GM11168 (cell line): ENCODE results near the gene RPS6KC1.
"Not testable (repeated sequence)": the region's sequence is repeated elsewhere in the genome, so short reads cannot be mapped to it uniquely, and the experiment has no call there.

Experiments
- in situ Hi-C: fragments of 300-500 bp; cut with MboI; formaldehyde crosslinking; loops from one replicate; pipeline ENCODE4 v1.12.0; 2022; ENCODE audit warnings: low sequenced_read_pairs; ENCODE audit not compliant: unreplicated experiment

RPS6KC1 gene

DNA sequence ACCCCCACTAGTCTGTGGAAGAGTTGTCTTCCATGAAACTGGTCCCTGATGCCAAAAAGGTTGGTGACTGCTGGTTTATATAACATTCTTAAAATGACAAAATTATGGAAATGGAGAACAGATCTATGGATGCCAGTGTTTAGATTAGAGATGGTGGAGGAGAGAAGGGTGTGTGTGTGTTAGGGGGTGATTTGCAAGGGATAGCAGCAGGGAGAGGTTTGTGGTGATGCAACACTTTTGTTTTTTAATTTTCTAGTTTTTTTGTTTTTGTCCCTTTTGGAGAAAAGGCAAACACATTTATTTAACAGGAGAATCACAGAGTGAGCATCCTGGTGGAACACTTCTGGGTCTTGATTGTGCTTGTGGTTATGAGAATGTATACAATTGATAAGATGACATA, 143.8 kb downstream of the RPS6KC1 start:
- in situ Hi-C loops, result no loop called here

DNA sequence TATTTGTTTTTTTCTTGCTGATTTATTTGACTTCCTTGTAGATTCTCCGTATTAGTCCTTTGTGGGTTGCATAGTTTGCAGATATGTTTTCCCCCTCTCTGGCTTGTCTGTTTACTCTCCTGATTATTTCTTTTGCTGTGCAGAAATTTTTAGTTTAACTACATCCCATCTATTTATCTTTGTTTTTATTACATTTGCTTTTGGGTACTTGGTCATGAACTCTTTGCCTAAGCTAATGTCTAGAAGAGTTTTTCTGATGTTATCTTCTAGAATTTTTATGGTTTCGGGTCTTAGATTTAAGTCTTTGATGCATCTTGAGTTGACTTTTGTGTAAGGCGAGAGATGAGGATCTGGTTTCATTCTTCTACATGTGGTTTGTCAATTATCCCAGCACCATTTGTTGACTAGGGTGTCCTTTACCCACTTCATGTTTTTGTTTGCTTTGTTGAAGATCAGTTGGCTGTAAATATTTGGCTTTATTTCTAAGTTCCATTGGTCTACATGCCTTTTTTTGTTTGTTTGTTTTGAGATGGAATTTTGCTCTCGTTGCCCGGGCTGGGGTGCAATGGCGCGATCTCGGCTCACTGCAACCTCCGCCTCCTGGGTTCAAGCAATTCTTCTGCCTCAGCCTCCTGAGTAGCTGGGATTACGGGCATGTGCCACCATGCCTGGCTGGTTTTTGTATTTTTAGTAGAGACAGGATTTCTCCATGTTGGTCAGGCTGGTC, 145.4 kb downstream of the RPS6KC1 start:
- in situ Hi-C loops, result not testable (repeated sequence)

DNA sequence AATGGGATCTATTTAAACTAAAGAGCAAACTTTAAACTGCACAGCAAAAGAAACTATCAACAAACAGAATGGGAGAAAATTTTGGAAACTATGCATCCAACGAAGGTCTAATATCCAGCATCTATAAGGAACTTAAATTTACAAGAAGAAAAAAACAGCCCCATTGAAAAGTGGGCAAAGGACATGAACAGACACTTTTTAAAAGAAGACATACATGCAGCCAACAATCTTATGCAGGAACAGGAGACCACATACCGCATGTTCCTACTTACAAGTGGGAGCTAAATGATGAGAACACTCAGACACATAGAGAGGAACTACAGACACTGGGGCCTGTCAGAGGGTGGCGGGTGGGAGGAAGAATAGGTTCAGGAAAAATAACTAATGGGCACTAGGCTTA, 149.6 kb downstream of the RPS6KC1 start:
- in situ Hi-C loops, result no loop called here

DNA sequence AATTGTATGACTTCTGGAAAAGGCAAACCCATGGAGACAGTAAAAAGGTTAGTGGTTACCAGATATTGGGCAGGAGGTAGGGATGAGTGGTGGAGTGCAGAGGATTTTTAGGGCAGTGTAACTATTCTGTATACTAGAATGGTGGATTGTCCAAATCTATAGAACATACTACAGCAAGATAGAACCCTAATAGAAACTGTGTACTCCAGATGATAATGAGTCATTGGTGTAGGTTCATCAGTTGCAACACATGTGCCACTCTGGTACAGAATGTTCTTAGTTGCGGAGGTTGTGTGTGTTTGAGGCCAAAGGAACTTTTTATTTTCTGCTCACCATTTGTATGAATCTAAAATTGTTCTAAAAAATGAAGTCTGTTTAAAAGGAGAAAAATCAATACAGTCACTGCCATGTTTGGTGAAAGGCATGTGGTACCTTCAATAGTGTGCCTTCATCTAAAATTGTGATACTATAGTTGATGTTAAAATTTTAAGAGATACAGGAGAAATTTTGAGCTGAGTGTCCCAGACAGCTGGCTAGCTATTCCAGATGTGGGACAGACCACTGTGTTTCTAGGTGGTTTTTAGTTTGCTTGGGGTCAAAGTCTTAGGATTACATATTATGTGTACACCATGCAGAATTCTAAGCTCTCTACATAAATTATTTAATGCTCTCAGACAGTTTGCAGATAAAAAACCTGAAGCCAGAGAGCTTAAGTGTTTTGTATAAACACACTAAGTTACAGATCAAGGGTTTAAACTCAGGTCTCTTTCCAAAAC, 150.5 kb downstream of the RPS6KC1 start:
- in situ Hi-C loops, result no loop called here

DNA sequence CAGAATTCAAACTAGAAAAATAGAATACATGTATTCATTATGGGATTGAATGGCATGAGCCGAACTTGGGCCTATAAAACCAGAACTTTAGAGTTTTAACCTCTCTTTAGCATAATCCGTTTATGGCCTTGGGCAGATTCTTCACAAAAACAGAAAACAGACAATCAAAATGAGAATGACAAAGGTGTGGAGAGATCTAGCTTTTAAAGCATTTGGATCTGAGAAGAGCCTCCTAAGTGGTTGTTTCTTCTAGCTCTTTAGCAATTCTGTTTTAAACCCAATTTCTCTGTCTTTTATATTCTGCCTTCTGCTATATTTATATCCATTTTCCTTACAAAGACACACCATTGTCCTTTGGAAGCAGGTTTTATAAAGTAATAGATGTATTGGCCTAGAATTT, 160.2 kb downstream of the RPS6KC1 start:
- in situ Hi-C loops, result no loop called here

DNA sequence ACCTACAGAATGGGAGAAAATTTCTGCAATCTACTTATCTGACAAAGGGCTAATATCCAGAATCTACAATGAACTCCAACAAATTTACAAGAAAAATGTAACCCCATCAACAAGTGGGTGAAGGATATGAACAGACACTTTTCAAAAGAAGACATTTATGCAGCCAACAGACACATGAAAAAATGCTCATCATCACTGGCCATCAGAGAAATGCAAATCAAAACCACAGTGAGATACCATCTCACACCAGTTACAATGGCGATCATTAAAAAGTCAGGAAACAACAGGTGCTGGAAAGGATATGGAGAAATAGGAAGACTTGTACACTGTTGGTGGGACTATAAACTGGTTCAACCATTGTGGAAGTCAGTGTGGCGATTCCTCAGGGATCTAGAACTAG, 168.0 kb downstream of the RPS6KC1 start:
- in situ Hi-C loops, result not testable (repeated sequence)

DNA sequence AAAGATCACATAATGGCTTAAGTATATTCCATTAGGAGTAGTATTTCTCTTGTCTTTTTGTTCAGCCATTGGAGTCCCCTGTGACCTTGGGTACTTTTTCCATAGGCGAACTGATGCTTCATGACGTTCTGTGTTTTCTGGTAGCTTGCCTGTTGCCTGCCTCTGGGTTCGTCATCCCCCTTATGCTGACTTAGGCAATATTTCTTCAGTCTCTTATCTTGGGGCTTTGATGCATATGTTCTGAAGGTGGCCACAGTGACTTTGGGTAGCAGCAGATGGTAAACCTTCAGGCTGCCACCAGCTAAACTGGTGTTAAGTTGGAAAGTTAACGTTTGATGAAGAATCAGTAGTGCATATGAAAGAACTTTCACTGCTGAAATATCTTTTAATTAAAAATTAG, 170.2 kb downstream of the RPS6KC1 start:
- in situ Hi-C loops, result no loop called here

DNA sequence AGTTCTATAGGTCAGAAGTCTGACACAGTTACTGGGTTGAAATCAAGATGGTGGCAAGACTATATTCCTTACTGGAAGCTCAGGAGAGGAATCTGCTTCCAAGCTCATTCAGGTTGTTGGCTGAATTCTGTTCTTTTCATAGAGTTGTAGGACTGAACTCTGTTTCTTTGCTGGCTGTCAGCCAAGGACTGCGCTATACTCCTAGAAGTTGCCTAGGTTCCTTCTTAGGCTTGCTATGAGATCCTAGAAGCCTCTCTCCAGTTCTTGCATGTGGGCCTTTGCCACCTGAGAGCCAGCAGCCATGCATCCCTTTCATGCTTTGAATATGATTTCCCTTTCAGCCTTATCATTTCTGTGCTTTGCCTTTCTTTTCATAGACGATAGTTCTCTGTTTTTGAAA, 176.4 kb downstream of the RPS6KC1 start:
- in situ Hi-C loops, result no loop called here

DNA sequence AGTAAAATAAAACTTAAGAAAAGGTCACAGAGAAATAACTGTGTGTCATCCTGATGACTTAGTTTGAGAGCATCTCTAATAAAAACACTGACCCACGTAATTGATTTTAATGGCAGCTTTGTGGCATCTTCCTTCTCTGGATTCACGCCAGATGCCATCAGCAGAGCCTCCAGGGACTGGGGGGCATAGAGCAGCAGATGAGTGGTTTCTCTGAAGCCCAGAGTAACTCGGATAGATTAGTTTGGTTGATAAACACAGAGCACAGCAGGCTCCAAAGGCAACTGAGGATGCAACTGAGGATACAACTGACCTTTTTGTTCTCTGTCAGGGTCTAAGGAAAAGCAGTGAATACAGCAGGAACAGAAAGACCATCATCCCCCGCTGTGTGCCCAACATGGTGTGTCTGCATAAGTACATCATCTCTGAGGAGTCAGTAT, 180.8 kb downstream of the RPS6KC1 start:
- in situ Hi-C loops, result no loop called here

DNA sequence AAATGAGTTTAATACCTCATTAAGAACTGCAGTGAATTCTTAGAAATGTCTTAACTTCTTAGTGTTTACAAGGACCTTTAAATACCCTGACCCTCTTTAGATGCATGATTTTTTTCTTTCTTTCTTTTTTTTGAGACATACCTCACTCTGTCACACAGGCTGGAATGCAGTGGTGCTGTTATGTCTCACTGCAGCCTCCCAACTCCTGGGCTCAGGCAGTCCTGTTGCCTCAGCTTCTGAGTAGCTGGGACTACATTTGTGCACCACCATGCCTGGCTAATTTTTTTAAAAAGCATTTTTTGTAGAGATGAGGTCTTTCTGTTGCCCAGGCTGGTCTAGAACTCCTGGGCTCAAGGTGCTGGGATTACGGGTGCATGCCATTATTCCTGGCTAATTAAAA, 191.8 kb downstream of the RPS6KC1 start:
- in situ Hi-C loops, result no loop called here

DNA sequence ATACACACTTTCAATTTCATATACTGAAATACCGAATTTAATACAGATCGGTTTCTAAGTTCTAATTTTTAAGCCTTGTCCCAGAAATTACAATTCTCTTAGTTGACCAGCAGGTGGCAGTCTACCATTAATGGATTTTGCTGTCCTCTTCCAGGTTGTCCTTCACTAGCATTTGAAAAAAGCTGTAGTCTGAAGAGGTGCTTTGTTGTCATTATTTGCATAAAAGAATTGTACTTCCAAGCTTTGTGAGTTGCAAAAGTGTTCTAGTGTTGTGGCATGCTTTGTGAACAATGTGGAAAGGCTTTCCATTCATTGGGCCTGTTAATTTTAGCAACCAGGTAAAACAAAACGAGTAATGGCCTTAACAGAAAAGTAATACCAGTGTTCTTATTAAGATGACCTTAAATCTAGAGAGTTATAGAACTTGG, 193.6 kb downstream of the RPS6KC1 start:
- in situ Hi-C loops, result no loop called here

DNA sequence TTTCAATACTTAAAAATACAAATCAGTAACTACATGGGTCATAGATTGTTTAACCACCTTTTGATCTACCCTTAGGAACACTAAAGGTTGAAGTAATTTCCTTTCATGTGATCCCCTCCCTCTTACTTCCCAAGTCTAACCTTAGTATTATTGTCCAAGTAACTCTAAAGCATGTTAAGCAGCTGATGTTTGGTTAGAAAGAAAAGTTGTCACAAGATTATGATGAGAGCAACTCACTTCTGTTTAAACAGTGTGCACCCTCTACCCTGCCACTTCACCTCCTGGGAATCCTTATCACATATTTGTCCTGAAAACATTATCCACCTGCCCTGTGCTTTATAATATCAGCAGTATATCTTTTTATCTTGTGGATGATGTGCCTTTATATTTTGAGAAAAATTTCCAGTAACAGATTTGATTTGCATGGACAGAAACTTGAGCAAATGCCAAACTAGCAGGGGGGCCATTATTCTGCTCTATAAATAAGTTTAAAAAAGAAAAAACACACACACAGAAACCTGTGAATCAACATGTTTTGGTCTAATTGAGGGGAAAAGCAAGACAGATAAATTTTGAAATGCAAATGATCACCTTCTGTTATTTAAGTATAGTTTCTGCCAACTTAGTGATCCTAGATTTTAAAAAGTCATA, 194.3 kb downstream of the RPS6KC1 start:
- in situ Hi-C loops, result no loop called here

DNA sequence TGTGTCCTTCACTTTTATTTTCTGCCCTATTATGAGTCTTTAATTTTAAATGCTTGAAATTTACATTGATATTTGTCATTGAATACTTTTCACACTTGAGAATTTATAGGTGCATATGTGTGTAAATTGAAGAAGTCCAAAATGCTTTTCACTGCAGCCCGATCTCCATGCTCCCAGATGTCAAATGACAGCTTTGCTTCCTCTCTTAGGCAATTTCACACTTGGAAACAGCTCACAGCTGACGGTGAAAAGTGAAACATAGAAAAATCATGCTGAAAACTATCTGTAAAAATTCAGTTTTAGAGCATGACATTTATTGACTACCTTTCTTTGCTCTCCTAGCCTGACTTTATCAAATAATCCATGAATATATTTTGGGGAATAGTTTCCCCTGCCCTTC, 196.0 kb downstream of the RPS6KC1 start:
- in situ Hi-C loops, result no loop called here

DNA sequence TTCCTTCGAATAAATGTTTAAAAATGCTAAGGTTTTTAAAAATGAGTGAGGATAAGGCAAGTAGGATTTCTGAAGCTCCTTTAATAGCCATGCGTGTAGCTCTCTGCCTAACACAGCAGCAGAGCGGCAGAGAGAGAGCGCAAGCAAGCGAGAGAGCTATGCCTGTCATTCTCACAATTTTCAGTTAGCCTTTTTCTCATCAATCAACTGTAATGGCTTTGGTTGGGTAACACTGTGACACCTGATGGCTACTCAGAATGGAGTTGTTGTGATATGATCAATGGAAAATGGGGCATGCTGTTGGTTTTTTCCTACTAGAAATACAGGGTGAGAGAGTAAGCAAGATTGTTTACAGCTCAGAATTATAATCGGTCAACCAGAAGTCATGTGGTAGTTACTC, 198.4 kb downstream of the RPS6KC1 start:
- in situ Hi-C loops, result no loop called here

DNA sequence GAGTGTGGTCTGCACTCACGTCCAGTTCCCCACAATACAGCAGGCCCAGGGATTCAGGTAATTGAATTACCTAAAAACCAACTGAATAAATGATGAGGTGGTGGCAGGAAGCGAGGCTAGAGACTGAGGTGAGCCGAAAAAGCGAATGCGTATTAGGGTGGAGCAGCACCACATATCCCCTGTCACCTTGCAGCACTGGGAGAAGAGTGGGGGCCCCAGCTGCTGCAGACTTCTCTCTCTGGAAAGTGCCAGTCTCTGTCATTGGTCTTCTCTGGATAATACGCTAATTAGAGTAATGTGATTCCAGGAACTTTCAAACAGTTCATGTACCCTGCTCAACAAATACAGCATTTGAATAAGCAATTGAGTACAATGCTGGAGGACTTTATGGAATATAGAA, 199.0 kb downstream of the RPS6KC1 start:
- in situ Hi-C loops, result no loop called here

DNA sequence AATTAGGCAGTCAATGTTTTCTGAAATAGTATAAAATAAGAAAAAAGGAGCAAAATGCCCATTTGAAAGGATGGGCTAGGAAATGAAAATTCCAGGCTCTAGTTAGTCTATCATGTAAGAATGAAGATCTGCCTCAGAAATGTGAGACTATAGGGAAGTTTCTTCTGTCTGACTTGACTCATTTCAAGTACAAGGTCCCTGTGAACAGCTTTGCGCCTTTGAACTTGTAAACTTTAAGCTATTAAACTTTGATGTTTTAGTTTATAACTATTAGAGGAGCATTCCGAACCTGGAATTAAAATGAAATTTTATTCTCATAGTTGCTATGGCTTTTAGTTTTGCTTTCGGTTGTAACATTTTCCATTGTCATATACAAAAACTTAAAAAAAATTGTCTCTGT, 199.4 kb downstream of the RPS6KC1 start:
- in situ Hi-C loops, result no loop called here

DNA sequence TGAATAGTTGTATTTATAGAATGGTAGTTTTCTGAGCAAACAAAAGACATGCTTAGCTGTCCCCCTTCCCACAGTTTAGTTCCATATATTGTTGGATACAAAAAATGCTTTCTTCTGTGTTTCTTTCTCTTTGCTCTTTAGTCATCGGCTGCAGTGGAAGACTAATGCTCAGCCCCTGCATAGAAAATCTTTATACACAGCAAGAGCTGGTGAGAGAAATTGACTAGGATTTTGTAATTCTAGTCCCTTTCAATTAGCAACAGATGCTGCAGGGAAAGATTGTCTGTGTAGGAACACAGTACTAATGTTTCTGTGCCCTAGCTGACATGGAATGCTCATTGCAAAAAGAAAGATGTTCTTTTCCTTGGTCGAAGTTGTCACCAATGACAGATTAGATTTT, 200.9 kb downstream of the RPS6KC1 start:
- in situ Hi-C loops, result no loop called here

DNA sequence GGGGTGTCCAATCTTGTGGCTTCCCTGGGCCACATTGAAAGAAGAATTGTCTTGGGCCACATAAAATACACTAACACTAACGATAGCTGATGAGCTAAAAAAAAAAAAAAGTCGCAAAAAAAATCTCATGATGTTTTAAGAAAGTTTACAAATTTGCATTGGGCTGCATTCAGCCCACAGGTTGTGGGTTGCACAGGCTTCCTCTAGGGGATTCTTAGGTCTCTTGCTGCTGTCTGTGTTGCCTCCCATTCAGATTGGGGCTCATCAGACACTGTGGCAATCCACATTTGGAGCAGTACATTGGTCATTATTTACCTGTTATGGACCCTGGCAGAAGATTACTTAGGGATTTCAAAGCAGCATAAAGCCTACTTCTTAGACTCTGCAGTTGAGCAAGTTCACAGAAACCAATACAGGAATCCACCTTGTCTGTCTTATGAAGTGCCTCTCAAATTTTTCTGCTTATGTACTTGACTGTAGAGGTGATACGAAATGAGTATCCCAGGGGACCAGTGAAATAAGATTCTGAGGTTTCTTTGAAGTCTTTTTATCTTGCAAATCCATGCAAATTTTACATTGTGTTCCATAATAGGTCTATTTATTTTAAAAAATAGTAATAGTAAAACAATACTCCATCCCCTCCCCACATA, 205.5 kb downstream of the RPS6KC1 start:
- in situ Hi-C loops, result no loop called here

DNA sequence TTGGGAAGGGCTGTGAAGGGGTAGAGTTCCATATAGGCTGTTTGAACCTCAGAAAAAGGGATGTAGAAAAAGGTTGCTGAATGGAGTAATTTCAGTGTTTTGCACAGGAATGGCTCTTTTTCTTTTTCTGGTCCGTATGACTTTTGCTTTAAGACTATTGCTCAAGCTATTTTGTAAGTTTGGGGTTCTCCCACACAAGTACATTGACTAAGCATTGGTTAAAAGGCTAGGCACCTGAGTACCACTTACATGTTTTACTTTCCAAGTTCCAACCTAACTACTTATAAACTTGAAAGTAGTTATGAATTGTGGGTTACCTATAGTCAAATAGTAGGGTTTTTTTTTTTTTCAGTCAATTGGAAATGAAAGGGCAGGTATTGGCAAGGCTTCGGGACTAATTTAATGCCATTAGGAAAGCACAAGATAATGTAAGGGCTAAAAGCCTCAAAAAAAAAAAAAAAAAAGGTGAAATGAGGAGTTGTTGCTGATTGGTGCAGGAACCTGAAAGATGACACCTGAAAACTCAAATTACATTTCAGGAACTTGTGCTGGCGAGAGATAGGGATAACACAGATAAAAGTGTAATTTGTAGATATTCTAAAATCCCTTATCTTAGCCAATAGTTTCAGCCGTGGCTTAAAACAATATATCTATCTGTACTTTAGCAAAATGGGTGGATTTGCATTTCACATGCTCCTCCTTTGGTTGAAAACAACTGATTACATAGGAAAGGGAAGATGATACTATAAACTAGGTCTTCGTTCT, 209.5 kb downstream of the RPS6KC1 start:
- in situ Hi-C loops, result no loop called here

DNA sequence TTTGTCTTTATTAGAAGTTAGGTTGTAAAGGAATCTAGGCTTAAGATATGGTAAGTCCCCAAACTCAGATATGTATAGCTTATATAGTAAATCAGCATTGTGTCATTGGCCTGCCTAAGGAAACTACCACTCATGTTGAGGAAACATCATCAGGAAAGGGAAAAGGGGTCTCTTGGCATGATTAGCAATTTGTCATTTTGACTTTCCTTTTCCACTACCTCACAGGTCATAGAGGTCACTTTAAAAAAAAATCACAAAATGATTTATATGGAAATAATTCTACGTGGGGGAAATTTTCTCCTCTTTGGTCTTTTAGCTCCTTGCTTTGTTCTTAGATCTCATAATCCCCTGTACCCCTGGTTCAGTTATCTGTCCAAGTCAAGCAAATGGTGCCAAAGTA, 213.5 kb downstream of the RPS6KC1 start:
- in situ Hi-C loops, result no loop called here
